HFFc6 (cell line): Measurements from ENCODE around the gene TFPT. TPM values are rescaled to one million over a fixed set of nuclear protein-coding genes. Genes with fewer than 3 reads are reported as not detected.

Experiments used
- DNase-seq: peaks from one replicate; pipeline ENCODE4 v3.0.0-alpha.2; 2018
- H3K27ac Mint-ChIP-seq: 2 replicates; pipeline ENCODE4 v1.8.0; 2020; ENCODE audit warnings: mild to moderate bottlenecking, mixed read lengths
- H3K27me3 Mint-ChIP-seq: 2 replicates; pipeline ENCODE4 v1.8.0; 2021; ENCODE audit warnings: mild to moderate bottlenecking, moderate library complexity, mixed read lengths; ENCODE audit not compliant: insufficient read depth
- H3K36me3 Mint-ChIP-seq: 2 replicates; pipeline ENCODE4 v1.8.0; 2021; ENCODE audit warnings: low read depth, mixed read lengths
- H3K4me1 Mint-ChIP-seq: 2 replicates; pipeline ENCODE4 v1.8.0; 2020; ENCODE audit warnings: low read depth, mixed read lengths
- H3K4me3 Mint-ChIP-seq: 2 replicates; pipeline ENCODE4 v1.8.0; 2020; ENCODE audit warnings: mild to moderate bottlenecking, moderate library complexity, mixed read lengths
- H3K9me3 Mint-ChIP-seq: 2 replicates; pipeline ENCODE4 v1.8.0; 2020; ENCODE audit warnings: mild to moderate bottlenecking, mixed read lengths
- total RNA-seq, 6 experiments: library from RNA; stranded (reverse); fragmentation: NEBNext Ultra II Directional; extraction: Animal tissue kit (Norgen Biotek cat#: 25700); gene quantifications; 2 replicates in 1 of 6; 3 replicates in 5 of 6; pipeline ENCODE4 v1.2.3, GENCODE V29; 2021
- TF ChIP-seq, protein P1 (sequence below): fragments of 200-600 bp; sonication (generic); IDR thresholded peaks from 2 replicates; pipeline ENCODE4 v1.5.0; 2021; ENCODE audit warnings: antibody characterized with exemption, mild to moderate bottlenecking

Gene TFPT
- total RNA-seq, 6 experiments from 2014 or later, result 9.3 to 15.4 (median 14.5) TPM

DNA sequence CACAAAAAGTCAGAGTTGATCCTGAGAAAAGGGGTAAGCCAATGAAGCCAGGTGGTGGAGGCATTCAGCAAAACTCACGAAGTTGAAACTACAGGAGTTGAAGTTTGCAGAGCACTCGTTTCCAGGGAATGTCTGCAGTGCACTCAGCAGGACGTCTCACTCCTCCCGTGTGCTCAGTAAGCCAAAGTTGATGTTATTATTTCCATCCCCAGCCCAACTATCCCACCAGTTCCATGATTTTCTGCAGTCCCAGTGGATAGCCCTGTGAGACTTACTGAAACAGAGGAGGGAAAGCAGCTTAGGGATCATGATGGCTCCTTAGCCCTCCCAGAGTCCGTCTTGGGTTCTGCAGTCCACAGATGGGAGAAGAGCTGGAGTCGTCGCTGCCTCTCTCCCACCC, 34.4 kb downstream of the TFPT start, which contains the start of gene TARM1:
TARM1 (minus strand) TSS at position 334 of the 400 bp plus-strand sequence; CDS start at position 309, 25 bp downstream.
- peaks cover 4% of the 10 kb centered on the region for H3K36me3 Mint-ChIP-seq
- H3K4me3 Mint-ChIP-seq, result no peak within 1 kb of the TSS
- TF ChIP-seq, protein P1, sequence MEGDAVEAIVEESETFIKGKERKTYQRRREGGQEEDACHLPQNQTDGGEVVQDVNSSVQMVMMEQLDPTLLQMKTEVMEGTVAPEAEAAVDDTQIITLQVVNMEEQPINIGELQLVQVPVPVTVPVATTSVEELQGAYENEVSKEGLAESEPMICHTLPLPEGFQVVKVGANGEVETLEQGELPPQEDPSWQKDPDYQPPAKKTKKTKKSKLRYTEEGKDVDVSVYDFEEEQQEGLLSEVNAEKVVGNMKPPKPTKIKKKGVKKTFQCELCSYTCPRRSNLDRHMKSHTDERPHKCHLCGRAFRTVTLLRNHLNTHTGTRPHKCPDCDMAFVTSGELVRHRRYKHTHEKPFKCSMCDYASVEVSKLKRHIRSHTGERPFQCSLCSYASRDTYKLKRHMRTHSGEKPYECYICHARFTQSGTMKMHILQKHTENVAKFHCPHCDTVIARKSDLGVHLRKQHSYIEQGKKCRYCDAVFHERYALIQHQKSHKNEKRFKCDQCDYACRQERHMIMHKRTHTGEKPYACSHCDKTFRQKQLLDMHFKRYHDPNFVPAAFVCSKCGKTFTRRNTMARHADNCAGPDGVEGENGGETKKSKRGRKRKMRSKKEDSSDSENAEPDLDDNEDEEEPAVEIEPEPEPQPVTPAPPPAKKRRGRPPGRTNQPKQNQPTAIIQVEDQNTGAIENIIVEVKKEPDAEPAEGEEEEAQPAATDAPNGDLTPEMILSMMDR, result no peak
- no peak within 1 kb of the TSS for H3K27ac Mint-ChIP-seq
- DNase-seq, result no peak
- H3K9me3 Mint-ChIP-seq, result peaks cover 31% of the 10 kb centered on the region
- H3K27me3 Mint-ChIP-seq, result peaks cover 7% of the 10 kb centered on the region
- no peaks in the 10 kb centered on the region for H3K4me1 Mint-ChIP-seq

DNA sequence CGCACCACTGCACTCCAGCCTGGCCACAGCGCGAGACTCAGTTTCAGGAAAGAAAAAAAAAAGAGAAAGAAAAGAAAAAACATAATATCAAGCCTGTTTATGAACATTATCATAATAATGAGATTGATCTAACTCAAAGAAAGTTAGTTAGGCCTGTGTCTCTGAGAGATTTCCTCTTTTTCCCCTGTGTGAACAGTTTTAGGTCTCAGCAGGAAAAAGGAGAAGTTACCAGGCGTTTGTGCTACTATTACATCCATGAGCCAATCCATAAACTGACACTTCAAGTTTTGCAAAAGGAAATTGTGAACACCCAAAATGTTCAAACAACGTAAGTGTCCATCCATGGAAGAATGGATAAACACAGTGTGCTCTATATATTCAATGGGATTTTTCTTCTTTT, 38.1 kb downstream of the TFPT start:
- TF ChIP-seq, protein P1, result no peak
- Mint-ChIP-seq H3K4me3 (no peak overlapping the region), H3K27ac (no peak overlapping the region), H3K27me3 (peaks cover 14% of the 10 kb centered on the region), H3K9me3 (peaks cover 23% of the 10 kb centered on the region), H3K4me1 (no peaks in the 10 kb centered on the region), H3K36me3 (no peaks in the 10 kb centered on the region)
- no peak for DNase-seq

DNA sequence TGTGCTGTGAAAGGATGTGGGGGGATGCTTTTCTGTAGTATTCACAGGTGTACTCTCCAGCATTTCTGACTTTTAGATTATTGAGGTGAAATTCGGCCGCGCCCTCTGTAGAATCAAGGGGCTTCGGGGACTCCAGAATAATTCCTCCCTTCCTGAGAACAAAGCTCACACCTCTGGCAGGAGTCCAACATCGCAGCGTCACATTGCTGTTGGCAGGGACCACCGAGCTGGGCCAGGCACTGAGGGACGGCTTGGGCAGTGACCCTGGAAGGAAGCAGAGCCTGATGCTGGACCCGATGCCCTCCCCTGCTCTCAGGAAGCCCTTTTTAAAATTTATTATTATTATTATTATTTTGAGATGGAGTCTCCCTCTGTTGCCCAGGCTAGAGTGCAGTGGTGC, 40.6 kb downstream of the TFPT start:
- no peaks in the 10 kb centered on the region for H3K4me1 Mint-ChIP-seq

DNA sequence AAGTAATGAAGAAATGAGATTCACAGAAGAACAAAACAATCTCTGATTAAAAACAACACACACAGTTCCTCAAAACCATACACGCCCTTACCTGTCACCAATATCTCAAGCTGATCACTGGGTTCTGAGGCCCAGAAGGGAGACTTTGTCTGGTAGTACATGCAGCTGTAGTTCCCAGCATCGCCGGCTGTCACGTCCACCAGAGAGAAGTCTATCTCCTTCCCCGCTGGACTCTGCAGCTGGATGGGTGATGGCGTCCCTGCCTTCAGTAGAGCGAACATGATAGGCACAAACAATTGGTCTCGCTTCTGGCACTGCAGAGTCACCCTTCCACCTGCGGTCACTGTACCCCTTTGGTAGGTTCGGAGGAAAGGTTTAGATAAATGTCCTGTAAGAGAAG, 41.6 kb downstream of the TFPT start:
- H3K27ac Mint-ChIP-seq, result no peak overlapping the region
- no peak for DNase-seq
- H3K27me3 Mint-ChIP-seq, result peaks cover 10% of the 10 kb centered on the region
- H3K36me3 Mint-ChIP-seq, result no peaks in the 10 kb centered on the region
- no peak overlapping the region for H3K4me3 Mint-ChIP-seq
- TF ChIP-seq, protein P1, result no peak
- H3K9me3 Mint-ChIP-seq, result peaks cover 11% of the 10 kb centered on the region
- H3K4me1 Mint-ChIP-seq, result no peaks in the 10 kb centered on the region

More for the DNA sequence above, 40.6 kb downstream of the TFPT start:
- Mint-ChIP-seq H3K27me3 (peaks cover 15% of the 10 kb centered on the region), H3K4me3 (no peak overlapping the region), H3K27ac (no peak overlapping the region), H3K9me3 (peaks cover 7% of the 10 kb centered on the region), H3K36me3 (no peaks in the 10 kb centered on the region)
- no peak for DNase-seq
- TF ChIP-seq, protein P1, result no peak

DNA sequence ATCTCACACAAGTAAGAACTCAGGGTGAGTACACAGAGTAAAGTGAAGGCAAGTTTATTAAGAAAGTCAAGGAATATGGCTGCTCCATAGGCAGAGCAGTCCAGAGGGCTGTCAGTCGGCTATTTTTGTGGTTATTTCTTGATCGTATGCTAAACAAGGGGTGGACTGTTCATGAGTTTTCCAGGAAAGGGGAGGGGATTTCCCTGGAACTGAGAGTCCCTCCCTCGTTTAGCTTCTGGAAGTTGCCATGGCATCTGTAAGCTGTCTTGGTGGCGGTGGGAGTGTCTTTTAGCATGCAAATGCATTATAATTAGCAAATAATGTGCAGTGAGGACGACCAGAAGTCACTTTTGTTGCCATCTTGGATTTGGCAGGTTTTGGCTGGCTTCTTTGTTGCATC, 46.0 kb downstream of the TFPT start:
- Mint-ChIP-seq H3K27ac (no peak overlapping the region), H3K9me3 (peaks cover 12% of the 10 kb centered on the region), H3K36me3 (no peaks in the 10 kb centered on the region), H3K4me1 (no peaks in the 10 kb centered on the region), H3K27me3 (peaks cover 21% of the 10 kb centered on the region), H3K4me3 (no peak overlapping the region)
- no peak for DNase-seq
- TF ChIP-seq, protein P1, result no peak
